GM12878 (cell line): ENCODE data around the gene SCGB2B2. TPM values are rescaled to one million over a fixed set of nuclear protein-coding genes. Genes with fewer than 3 reads are reported as not detected.

ENCODE experiments used
- ATAC-seq: fragments of 200-7000 bp; cut with Tn5 transposase; 3 replicates; pipeline ENCODE4 v1.9.1; 2020; ENCODE audit warnings: mild to moderate bottlenecking, moderate library complexity
- BruUV-seq: library from RNA; stranded (reverse); fragments of 400-500 nt; replicated peaks from 2 replicates; lab custom pipeline; 2021; lab: Mats Ljungman, UMichigan
- CTCF ChIA-PET: fragments of 300-600 bp; sonication (Branson Sonifier 250); formaldehyde crosslinking; extraction: SDS; loops from one replicate; lab custom pipeline; 2021; ENCODE audit warnings: inconsistent platforms; lab: Yijun Ruan, JAX
- POLR2A ChIA-PET: fragments of 350-600 bp; formaldehyde crosslinking; extraction: SDS; loops from one replicate; lab custom pipeline; 2021; ENCODE audit warnings: inconsistent platforms; lab: Charles Lee
- RAD21 ChIA-PET: fragments of 300-600 bp; sonication (Branson Sonifier 250); formaldehyde crosslinking; loops from one replicate; lab custom pipeline; 2023; ENCODE audit warnings: antibody characterized with exemption; ENCODE audit not compliant: unreplicated experiment; lab: Charles Lee
- SMC1A ChIA-PET: fragments of 300-600 bp; sonication (Branson Sonifier 250); formaldehyde crosslinking; loops from one replicate; lab custom pipeline; 2023; ENCODE audit not compliant: unreplicated experiment, uncharacterized antibody; lab: Charles Lee
- DNase-seq: peaks from one replicate; pipeline ENCODE4 v3.0.0-alpha.2; 2011; ENCODE audit warnings: low read depth, low spot score
- FAIRE-seq: peaks from 3 replicates; lab custom pipeline; 2011; peaks lifted over from hg19 to GRCh38; lab: Jason Lieb, UNC
- H2AFZ ChIP-seq: 2 replicates; pipeline ENCODE4 v1.6.0; 2011; ENCODE audit warnings: low read depth, low read length, control low read depth; ENCODE audit not compliant: control insufficient read depth
- H3K27ac ChIP-seq: 2 replicates; pipeline ENCODE4 v1.5.1; 2011; ENCODE audit warnings: control low read depth; ENCODE audit not compliant: control insufficient read depth, insufficient read depth
- H3K27me3 ChIP-seq, 2 experiments: replicated peaks in 1 of 2; 2 replicates each; pipeline versions ENCODE4 v1.6.0 to v1.6.1; 2011; ENCODE audit warnings: low read length in 1 of 2; ENCODE audit not compliant: control insufficient read depth in 2 of 2, insufficient read depth in 2 of 2
- H3K36me3 ChIP-seq, 2 experiments: 2 replicates each; pipeline ENCODE4 v1.5.1; 2011; ENCODE audit warnings: low read length in 1 of 2; ENCODE audit not compliant: control insufficient read depth in 2 of 2, insufficient read depth in 2 of 2
- H3K4me1 ChIP-seq: 2 replicates; pipeline ENCODE4 v1.6.1; 2011; ENCODE audit warnings: mild to moderate bottlenecking, low read length, moderate library complexity, mixed read lengths; ENCODE audit not compliant: control insufficient read depth, insufficient read depth
- H3K4me2 ChIP-seq: 2 replicates; pipeline ENCODE4 v1.6.0; 2011; ENCODE audit warnings: control low read depth; ENCODE audit not compliant: control insufficient read depth, insufficient read depth
- H3K4me3 ChIP-seq: fragments of 200-600 bp; sonication (generic); 2 replicates; pipeline ENCODE4 v1.5.1; 2016
- H3K79me2 ChIP-seq: 2 replicates; pipeline ENCODE4 v1.6.0; 2011; ENCODE audit warnings: low read length; ENCODE audit not compliant: control insufficient read depth, insufficient read depth
- H3K9ac ChIP-seq: 2 replicates; pipeline ENCODE4 v1.8.0; 2011; ENCODE audit warnings: low read length, control low read depth, mixed read lengths; ENCODE audit not compliant: control insufficient read depth, insufficient read depth
- H3K9me3 ChIP-seq: replicated peaks from 3 replicates; pipeline ENCODE4 v1.5.1; 2011; ENCODE audit warnings: mild to moderate bottlenecking, low read length; ENCODE audit not compliant: control insufficient read depth, insufficient read depth
- H4K20me1 ChIP-seq: 2 replicates; pipeline ENCODE4 v1.6.0; 2011; ENCODE audit not compliant: control insufficient read depth, insufficient read depth
- CREM ChIP-seq: IDR thresholded peaks from 2 replicates; pipeline ENCODE4 v1.6.1; 2014; ENCODE audit warnings: antibody characterized with exemption, low read depth
- GATAD2B ChIP-seq: fragments of 450-650 bp; conservative IDR thresholded peaks from 2 replicates; pipeline ENCODE4 v1.6.1; 2017; ENCODE audit warnings: low read depth, mild to moderate bottlenecking, moderate library complexity
- MEF2B ChIP-seq: fragments of 450-650 bp; IDR thresholded peaks from 2 replicates; pipeline ENCODE4 v1.6.1; 2018; ENCODE audit warnings: mild to moderate bottlenecking, moderate library complexity; ENCODE audit not compliant: partially characterized antibody, poor library complexity, severe bottlenecking
- NR2C1 ChIP-seq: fragments of 450-650 bp; IDR thresholded peaks from 2 replicates; pipeline ENCODE4 v1.6.1; 2017; ENCODE audit warnings: antibody characterized with exemption, mild to moderate bottlenecking, moderate library complexity
- RCOR1 ChIP-seq: conservative IDR thresholded peaks from 2 replicates; pipeline ENCODE4 v1.6.1; 2012; ENCODE audit warnings: low read depth, low read length, improper control_type of control experiment
- RUNX3 ChIP-seq: IDR thresholded peaks from 2 replicates; pipeline ENCODE4 v1.6.1; 2012; ENCODE audit warnings: low read length, inconsistent platforms
- STAT3 ChIP-seq: IDR thresholded peaks from 2 replicates; pipeline ENCODE4 v1.6.1; 2011; ENCODE audit warnings: low read depth, low read length, improper control_type of control experiment
- SUPT20H ChIP-seq: IDR thresholded peaks from 2 replicates; pipeline ENCODE4 v1.6.1; 2011; ENCODE audit warnings: low read depth, mild to moderate bottlenecking, low read length, moderate library complexity, borderline replicate concordance; ENCODE audit not compliant: control insufficient read depth
- TCF12 ChIP-seq: IDR thresholded peaks from 2 replicates; pipeline ENCODE4 v1.6.1; 2011; ENCODE audit warnings: low read depth, mild to moderate bottlenecking, low read length
- WGBS: methylation state at CpG from one replicate; pipeline ENCODE4 v1.1.6; 2016; ENCODE audit warnings: low lambda C conversion rate; ENCODE audit not compliant: insufficient replicate concordance, insufficient coverage; ENCODE audit errors: missing lambda C conversion rate; 5-methylcytosine and 5-hydroxymethylcytosine counted together
- in situ Hi-C: fragments of 300-500 bp; cut with MboI; formaldehyde crosslinking; loops from 9 replicates; pipeline ENCODE4 v1.14.3; 2018; ENCODE audit warnings: mixed read lengths
- intact Hi-C: fragments of 100-400 bp; cut with micrococcal nuclease; formaldehyde crosslinking; loops from one replicate; pipeline ENCODE4 v1.14.2; 2022; ENCODE audit not compliant: unreplicated experiment
- polyA plus RNA-seq, 11 experiments: library from polyadenylated mRNA; depleted of rRNA in 4 of 11; unstranded in 6 of 11; stranded (reverse) in 5 of 11; fragments of >200 nt; fragmentation: Nextera tagmentation in 4 of 11; fragmentation: Illumina TruSeq in 1 of 11; extraction: Ambion mirVana in 4 of 11; extraction: Trizol in 1 of 11; gene quantifications; 1 replicate in 1 of 11; 2 replicates in 10 of 11; pipeline versions ENCODE4 v1.2.1 to v1.2.3, GENCODE V29; 2011 to 2016; ENCODE audit warnings: inconsistent platforms in 2 of 11, missing spikeins in 2 of 11, low read depth in 1 of 11
- total RNA-seq, 4 experiments: library from RNA; depleted of rRNA in 3 of 4; stranded (reverse); fragments of >200 nt in 3 of 4; fragmentation: Illumina TruSeq in 1 of 4; extraction: Trizol in 1 of 4; gene quantifications; 2 replicates each; pipeline versions ENCODE4 v1.2.1 to v1.2.3, GENCODE V29; 2013 to 2021
- TF ChIP-seq, protein P1 (sequence below): fragments of 450-650 bp; IDR thresholded peaks from 2 replicates; pipeline ENCODE4 v1.6.1; 2017; ENCODE audit warnings: antibody characterized with exemption, mild to moderate bottlenecking, moderate library complexity
- TF ChIP-seq, protein P2 (sequence below): fragments of 450-650 bp; IDR thresholded peaks from 2 replicates; pipeline ENCODE4 v1.6.1; 2017; ENCODE audit warnings: low read depth, mild to moderate bottlenecking, moderate library complexity
- TF ChIP-seq, protein P3 (sequence below): fragments of 450-650 bp; formaldehyde crosslinking; IDR thresholded peaks from 2 replicates; pipeline ENCODE4 v1.4.0; 2022; ENCODE audit warnings: mild to moderate bottlenecking, moderate library complexity
- TF ChIP-seq, protein P4 (sequence below): fragments of 450-650 bp; IDR thresholded peaks from 2 replicates; pipeline ENCODE4 v1.6.1; 2018; ENCODE audit warnings: borderline replicate concordance, mild to moderate bottlenecking; ENCODE audit not compliant: partially characterized antibody

SCGB2B2 gene
- total and polyA plus RNA-seq, 10 of the 15 experiments (the other 5 are each of a cell fraction or from before 2014, with no cell fraction given) = 0.06 to 0.35 (median 0.21) TPM; not detected in 6

DNA sequence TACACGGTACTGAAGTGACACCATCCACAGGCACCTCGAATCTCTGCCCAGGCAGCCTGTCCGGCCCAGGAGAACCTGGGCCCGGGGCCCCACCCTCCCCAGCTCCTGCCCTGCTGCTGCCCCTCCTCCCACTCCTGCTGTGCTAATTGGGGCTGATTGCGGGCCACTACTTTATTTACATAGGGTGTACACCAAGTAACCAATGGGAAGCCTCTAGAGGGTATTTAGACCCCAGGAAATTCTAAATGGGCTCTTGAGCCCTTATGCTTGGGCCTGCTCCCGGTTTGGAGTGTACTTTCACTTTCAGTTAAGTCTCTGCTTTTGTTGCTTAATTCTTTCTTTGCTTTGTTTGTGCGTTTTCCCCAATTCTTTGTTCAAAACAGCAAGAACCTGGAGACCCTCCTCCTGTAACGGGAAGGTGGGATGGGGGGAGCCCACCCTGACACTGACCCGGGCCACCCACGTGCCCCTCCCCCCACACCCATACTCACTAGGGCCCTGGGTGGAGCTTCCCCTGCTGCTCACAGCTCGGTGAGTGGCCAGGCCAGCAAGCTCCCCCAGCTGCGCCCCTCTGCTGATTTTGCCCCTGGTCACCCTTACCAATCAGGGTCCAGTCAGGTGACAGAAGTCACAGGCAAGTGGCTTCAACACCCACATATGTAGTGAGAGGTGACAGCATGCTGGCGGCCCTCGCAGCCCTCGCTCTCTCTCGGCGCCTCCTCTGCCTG is 9.4 kb downstream of the SCGB2B2 start:
- H2AFZ ChIP-seq = no peak overlapping the region
- H3K36me3 ChIP-seq = no peaks in the 10 kb centered on the region
- FAIRE-seq = no peak
- ChIA-PET SMC1A (no interaction called here), RAD21 (interaction anchor here (0.6 kb wide), 1 partner anchor 177 kb away, joined by 4 read pairs; no protein-coding TSS in a partner anchor), CTCF (no interaction called here), POLR2A (no interaction called here)
- H3K9me3 ChIP-seq = no peaks in the 10 kb centered on the region; the same call in 2 of the 3 replicates
- no peak overlapping the region for H3K9ac ChIP-seq
- H3K27me3 ChIP-seq = no peaks in the 10 kb centered on the region
- H3K4me2 ChIP-seq = no peak overlapping the region; the same call in 1 of the 2 replicates
- H3K27ac ChIP-seq = no peak overlapping the region
- no TSS peak for BruUV-seq
- intact Hi-C loops = no loop called here
- in situ Hi-C loops = no loop called here
- 77% methylated on average over 14 of the region's 17 CpGs for WGBS
- ATAC-seq = peak; percentile 18; the same call in 2 of the 3 replicates
- no peaks in the 10 kb centered on the region for H3K4me1 ChIP-seq
- no peaks in the 10 kb centered on the region for H4K20me1 ChIP-seq
- no peaks in the 10 kb centered on the region for H3K79me2 ChIP-seq
- no peak for DNase-seq
- H3K4me3 ChIP-seq = no peak overlapping the region
- no peak for TF ChIP-seq MEF2B
- TF ChIP-seq, protein P1, sequence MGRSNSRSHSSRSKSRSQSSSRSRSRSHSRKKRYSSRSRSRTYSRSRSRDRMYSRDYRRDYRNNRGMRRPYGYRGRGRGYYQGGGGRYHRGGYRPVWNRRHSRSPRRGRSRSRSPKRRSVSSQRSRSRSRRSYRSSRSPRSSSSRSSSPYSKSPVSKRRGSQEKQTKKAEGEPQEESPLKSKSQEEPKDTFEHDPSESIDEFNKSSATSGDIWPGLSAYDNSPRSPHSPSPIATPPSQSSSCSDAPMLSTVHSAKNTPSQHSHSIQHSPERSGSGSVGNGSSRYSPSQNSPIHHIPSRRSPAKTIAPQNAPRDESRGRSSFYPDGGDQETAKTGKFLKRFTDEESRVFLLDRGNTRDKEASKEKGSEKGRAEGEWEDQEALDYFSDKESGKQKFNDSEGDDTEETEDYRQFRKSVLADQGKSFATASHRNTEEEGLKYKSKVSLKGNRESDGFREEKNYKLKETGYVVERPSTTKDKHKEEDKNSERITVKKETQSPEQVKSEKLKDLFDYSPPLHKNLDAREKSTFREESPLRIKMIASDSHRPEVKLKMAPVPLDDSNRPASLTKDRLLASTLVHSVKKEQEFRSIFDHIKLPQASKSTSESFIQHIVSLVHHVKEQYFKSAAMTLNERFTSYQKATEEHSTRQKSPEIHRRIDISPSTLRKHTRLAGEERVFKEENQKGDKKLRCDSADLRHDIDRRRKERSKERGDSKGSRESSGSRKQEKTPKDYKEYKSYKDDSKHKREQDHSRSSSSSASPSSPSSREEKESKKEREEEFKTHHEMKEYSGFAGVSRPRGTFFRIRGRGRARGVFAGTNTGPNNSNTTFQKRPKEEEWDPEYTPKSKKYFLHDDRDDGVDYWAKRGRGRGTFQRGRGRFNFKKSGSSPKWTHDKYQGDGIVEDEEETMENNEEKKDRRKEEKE = no peak
- no peak for TF ChIP-seq GATAD2B
- no peak for TF ChIP-seq CREM
- TF ChIP-seq RCOR1 = no peak
- TF ChIP-seq TCF12 = no peak
- TF ChIP-seq, protein P2, sequence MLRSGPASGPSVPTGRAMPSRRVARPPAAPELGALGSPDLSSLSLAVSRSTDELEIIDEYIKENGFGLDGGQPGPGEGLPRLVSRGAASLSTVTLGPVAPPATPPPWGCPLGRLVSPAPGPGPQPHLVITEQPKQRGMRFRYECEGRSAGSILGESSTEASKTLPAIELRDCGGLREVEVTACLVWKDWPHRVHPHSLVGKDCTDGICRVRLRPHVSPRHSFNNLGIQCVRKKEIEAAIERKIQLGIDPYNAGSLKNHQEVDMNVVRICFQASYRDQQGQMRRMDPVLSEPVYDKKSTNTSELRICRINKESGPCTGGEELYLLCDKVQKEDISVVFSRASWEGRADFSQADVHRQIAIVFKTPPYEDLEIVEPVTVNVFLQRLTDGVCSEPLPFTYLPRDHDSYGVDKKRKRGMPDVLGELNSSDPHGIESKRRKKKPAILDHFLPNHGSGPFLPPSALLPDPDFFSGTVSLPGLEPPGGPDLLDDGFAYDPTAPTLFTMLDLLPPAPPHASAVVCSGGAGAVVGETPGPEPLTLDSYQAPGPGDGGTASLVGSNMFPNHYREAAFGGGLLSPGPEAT = no peak
- TF ChIP-seq, protein P3, sequence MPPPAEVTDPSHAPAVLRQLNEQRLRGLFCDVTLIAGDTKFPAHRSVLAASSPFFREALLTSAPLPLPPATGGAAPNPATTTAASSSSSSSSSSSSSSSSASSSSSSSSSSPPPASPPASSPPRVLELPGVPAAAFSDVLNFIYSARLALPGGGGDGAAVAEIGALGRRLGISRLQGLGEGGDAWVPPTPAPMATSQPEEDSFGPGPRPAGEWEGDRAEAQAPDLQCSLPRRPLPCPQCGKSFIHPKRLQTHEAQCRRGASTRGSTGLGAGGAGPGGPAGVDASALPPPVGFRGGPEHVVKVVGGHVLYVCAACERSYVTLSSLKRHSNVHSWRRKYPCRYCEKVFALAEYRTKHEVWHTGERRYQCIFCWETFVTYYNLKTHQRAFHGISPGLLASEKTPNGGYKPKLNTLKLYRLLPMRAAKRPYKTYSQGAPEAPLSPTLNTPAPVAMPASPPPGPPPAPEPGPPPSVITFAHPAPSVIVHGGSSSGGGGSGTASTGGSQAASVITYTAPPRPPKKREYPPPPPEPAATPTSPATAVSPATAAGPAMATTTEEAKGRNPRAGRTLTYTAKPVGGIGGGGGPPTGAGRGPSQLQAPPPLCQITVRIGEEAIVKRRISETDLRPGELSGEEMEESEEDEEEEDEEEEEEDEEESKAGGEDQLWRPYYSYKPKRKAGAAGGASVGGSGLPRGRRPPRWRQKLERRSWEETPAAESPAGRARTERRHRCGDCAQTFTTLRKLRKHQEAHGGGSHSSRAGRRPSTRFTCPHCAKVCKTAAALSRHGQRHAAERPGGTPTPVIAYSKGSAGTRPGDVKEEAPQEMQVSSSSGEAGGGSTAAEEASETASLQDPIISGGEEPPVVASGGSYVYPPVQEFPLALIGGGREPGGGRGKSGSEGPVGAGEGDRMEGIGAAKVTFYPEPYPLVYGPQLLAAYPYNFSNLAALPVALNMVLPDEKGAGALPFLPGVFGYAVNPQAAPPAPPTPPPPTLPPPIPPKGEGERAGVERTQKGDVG (CRISPR knock-in tag) = no peak
- TF ChIP-seq, protein P4, sequence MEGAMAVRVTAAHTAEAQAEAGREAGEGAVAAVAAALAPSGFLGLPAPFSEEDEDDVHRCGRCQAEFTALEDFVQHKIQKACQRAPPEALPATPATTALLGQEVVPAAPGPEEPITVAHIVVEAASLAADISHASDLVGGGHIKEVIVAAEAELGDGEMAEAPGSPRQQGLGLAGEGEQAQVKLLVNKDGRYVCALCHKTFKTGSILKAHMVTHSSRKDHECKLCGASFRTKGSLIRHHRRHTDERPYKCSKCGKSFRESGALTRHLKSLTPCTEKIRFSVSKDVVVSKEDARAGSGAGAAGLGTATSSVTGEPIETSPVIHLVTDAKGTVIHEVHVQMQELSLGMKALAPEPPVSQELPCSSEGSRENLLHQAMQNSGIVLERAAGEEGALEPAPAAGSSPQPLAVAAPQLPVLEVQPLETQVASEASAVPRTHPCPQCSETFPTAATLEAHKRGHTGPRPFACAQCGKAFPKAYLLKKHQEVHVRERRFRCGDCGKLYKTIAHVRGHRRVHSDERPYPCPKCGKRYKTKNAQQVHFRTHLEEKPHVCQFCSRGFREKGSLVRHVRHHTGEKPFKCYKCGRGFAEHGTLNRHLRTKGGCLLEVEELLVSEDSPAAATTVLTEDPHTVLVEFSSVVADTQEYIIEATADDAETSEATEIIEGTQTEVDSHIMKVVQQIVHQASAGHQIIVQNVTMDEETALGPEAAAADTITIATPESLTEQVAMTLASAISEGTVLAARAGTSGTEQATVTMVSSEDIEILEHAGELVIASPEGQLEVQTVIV = no peak
- no peak for TF ChIP-seq NR2C1
- no peak for TF ChIP-seq STAT3
- TF ChIP-seq RUNX3 = no peak
- TF ChIP-seq SUPT20H = no peak
